ENCODE data around the gene DAPK2.

The DAPK2 gene

DNA sequence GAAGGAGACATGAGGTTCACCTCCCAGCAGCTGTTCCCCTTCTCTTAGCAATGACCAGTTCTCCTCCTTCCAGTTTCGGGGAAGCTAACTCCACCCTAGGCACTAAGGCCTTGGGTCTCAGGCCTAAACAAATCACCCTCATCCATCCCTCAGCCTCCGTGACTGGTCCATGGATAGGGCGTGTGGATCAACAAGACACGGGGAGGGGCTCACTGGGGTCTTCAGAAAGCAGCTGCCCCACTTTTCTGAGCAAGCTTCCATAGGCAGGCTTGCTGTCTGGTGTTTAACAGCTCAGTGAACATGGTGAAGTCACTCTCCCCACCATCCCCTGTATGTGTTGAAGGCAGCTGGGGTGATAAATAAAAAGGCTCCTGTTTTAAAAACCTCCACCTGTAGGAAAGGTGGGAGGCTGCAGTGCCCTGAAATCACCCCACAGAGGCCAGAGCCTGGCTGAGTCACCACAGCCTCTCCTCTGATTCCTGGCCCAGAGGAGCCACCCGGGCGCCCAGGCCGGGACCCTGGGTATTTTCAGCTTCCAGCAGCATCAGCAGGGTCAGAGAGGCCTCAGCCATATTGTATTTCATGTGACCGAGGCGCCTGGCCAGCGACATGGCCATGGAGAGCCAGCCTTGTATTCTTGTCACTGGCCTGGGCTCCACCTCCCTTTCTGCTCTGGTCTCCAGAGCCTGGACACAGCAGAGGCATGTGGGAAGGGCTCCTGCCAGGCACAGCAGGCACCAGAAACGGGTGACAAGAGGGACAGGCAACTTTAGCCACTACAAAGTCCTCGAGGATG lies 152.2 kb downstream of the DAPK2 start:
- DNase-seq (ENCODE audit: low read depth), result no peak

DNA sequence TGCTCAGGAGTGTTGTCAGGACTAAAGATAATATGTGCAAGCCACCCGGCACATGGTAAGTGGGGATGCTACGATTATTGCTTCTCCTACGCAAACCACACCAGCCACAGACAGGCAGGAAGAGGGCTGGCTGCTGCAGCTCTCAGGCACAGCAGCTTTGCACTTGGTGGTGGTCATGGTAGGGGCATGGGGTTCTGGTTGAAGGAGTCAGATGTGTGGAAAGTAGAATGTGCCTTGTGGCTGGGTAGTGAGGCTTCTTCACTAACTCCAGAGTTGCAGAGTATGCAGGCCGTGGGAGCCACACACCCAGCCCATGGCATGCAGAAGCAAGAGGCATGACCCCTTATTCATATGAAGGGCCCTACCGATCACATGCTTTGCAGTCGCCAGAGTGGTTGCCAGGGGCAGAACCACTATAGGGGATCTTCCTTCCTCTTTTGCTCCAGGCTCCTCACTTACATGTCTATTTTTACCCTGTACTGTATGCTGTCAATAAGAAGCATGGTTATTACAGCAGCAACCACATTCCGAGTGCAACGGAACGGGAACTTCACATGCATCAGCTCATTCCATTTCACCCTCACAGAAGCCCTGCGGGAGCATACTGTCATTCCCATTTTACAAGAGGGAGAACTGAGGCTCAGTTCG lies 153.4 kb downstream of the DAPK2 start:
- DNase-seq (ENCODE audit: low read depth), result no peak

DNA sequence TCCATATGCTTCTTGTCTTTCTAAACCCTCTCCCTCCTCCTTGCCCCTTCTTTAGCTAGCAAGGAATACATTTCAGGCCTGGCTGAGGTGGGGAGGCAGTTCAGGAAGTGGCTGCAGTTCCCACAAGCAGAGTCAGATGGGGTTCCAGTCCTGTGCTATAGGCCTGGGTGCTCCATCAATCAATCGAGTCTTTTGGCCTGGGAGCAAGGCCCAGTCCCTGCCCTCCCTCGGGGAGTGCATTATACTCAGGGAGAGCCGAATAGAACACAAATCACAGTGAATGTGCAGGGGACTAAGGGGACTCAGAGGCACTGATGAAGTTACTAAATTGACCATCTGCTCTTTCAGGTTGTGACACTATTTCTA lies 154.5 kb downstream of the DAPK2 start:
- DNase-seq (ENCODE audit: low read depth), result no peak

DNA sequence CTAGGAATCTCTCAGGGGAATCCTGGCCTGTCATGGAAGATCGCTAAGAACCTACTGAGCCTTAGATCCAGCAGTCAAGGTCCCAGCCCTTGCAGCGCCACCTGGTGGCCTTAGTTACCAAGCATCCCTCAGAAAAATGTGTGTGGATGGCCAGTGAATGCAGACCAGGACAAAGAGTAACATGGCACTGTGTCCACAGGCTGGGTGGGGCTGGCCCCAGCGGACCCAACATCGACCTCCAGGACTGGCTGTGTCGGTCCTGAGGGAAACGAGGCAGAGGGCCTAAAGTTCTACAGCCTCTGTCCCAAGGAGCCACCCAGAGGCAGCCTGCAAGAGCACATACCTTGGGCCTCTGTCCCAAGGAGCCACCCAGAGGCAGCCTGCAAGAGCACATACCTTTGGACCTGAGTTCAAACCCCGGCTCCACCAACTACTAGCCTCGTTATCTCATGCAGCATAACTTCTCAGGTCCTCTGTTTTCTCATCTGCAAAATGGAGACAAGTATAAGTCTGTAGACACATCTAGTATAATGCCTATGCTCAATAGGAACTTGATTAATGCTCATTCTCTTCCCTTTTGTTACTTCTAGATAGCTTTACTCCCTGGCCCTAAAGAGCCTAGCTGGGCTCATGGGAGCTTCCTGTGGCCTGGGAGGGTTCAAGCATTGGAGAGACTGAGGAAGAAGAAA lies 155.1 kb downstream of the DAPK2 start:
- DNase-seq (ENCODE audit: low read depth), result peak; percentile 41

DNA sequence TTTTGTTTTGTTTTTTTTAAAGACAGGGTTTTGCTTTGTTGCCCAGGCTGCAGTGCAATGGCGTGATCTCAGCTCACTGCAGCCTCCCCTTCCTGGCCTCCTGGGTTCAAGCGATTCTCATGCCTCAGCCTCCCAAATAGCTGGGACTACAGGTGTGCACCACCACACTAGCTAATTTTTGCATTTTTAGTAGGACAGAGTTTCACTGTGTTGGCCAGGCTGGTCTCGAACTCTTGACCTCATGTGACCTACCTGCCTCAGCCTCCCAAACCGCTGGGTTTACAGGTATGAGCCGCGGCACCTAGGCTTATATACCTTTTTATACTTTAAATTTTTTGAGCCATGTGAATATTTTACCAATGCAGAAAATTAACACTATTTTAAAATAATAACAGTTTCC lies 155.7 kb downstream of the DAPK2 start:
- DNase-seq (ENCODE audit: low read depth), result no peak

DNA sequence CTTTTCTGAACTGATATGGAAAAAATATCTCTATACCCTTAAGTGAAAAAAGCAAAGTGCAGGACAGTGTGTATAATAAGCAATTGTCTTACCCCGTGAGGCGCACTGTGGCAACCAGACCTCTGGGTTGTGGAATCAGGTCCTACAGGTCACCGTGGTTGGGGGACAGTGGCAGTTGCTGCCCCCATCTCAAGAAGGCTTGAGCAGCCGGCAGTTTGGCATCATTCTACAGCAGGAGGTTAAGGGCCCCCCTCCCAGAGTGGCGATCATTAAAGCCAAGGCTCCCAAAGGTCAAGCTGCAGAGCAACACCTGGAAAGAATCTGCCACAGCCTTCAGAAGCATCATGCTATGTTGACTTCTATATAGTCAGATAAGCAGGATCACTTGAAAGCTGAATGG lies 156.5 kb downstream of the DAPK2 start:
- no peak for DNase-seq (ENCODE audit: low read depth)

DNA sequence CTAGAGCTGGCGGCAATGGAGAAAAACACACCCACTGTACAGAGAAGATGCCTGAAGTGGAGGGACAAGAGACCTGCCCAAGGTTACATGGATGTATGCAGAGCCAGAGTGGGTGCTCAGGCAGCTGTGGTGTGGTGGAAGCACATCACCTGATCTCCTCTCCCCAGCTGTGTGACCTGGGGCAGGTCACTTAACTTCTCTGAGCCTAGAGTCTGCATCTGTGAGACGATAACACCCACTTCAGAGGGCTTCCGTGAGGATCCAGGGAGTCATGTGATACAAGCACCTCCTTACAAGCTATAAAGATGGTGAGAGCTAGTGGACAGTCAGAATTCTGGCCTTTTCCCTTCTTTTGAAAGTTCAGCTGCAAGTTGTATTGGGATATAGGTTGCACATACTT lies 157.5 kb downstream of the DAPK2 start:
- DNase-seq (ENCODE audit: low read depth), result no peak

DNA sequence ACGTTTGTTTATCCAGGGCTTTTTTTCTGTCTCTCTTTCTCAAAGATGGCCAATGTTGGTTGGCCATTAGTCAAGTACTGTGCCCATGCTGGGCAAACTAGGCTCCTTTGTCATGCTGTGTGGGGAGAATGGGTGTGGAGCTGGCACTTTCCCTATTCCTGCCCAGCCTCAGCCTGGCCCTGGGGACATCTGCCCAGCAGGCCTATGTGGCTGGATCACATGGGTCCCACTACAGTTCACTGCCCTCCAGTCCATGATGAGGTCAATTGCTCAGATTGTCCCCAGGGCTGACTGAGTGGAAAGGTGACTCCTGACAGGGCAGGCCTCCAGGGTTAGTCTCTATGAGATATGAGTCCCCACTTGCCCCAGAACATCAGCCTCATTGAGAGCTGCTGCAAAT lies 158.1 kb downstream of the DAPK2 start:
- DNase-seq (ENCODE audit: low read depth), result no peak

DNA sequence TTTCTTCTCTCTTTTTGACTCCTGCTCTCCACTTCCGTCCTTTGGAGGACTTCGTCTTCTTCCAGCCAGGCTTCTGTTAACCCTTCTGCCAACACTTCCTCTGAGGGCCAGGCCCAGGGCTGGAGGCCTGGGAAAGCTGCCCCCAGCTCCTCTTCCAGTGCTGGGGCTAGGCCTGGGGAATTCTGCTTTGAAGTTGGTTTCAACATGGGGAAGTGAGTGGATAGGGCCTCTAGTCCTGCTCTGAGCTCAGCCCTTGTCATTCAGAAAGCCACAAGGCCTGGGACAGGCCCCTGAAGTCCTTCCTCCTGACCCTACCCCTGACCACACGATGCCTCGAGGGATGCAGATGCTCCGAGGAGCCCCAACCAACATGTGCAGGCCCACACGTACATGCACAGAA lies 158.7 kb downstream of the DAPK2 start:
- DNase-seq (ENCODE audit: low read depth), result no peak

DNA sequence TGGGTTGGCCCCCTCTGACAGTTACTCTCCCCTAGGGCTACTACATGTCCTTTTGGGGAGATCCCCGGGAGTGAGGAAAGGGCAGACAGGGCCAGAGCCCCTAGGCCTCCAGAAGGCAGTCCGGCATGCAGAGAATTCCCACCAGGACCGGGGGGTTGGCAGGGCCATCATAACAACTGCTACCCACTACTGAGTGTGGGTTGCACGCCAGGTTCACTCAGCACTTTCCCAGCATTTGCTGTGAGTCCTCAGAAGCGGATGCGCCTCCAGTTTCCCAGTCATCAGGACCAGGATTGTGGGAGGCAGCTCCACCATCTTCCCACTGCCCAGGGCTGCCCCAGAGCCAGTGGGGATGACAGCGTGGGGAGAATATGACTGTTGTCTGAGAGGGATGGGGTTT lies 161.3 kb downstream of the DAPK2 start:
- no peak for DNase-seq (ENCODE audit: low read depth)

DNA sequence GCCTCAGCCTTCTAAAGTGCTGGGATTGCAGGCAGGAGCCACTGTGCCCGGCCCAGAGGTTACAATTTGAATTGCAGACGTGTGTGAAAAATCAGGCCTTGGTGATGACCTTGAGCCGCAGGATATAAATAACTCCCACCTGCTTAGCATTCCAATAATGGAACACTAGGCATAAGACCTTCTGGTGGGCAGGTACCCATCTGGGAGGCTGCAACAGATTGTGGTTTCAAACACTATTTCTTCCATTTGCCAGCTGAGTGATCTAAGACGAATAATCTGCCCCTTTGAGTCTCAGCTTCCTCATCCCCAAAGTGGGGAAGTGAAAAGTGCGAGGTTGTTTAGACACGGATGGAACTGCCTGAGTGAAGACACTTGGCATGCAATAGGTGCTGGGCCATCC lies 164.9 kb downstream of the DAPK2 start:
- no peak for DNase-seq (ENCODE audit: low read depth)

DNA sequence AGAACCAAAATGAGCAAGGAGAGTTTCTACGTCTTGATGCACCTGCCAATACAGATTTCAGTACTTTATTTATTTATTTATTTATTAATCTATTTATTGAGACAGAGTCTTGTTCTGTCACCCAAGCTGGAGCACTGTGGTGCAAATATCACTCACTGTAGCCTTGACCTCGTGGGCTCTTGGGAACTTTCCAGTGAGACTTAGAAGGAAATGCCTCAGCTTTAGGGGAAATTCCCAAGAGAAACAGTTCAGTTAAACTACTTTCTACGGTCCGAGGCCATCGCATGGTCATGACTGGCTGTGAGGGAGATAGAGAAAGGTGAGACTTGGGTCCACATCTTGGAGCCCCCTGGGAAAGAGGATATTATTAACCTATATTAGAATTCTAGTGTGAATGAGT lies 165.5 kb downstream of the DAPK2 start:
- no peak for DNase-seq (ENCODE audit: low read depth)

DNA sequence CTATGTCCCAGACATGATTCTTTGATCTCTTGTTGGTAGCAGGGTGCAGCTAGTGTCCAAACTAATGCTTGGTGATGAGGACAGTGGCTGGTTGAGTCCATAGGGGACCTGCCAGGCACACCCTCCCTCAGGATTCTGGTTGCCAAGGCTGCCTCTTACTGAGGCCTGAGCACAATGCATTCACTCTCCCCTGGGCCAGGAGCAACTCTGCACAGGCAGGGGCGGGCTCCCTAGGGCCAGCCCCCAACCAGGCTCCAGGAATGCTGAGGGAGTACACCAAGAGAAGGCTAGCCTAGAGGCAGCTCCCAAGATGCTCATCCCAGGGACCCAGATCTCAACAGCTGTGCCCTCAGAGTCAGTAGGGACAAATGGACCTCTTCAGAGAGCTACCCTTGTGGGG lies 166.3 kb downstream of the DAPK2 start:
- no peak for DNase-seq (ENCODE audit: low read depth)

DNA sequence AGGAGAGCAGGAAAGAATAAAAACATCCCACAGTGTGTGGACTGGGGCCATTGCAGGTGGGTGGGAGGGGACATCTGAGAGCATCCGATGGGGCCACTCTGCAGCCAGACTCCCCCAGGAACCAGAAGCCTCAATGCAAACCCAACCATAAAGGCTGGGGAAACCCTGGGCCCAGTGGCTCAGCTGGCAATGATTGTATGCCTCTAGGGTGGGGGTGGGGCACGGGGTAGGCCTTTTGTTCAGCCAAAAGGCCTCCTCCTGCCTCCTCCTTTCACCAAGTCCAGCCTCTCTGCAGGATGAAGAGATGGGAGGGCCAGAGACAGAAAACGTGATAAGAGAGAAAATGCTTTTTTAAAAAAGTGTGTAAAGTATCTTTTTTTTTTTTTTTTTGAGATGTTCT lies 167.1 kb downstream of the DAPK2 start:
- no peak for DNase-seq (ENCODE audit: low read depth)

DNA sequence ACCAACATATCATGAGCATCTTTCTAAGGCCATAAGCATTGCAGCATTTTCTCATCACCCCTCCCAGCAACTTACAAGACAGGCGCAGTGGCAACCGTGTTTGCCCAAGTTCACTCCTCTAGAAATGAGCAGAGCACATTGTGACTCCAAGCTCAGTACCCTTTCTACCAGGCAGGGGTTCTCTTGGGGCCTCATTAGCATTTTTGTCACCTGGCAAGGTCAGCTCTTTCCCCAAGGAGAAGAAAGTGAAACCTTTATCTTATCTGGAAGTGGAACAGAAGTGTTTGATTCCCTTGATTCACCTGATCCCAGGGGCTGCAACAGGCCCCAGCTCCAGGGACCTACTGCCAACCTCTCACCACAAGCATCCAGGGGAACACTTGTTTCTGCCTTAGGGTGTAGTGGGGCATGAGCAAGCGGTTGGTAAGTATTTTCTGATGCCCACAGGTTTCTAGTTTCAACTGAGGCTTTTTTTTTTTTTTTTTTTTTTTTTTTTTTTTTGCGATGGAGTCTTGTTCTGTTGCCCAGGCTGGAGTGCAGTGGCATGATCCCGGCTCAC lies 168.5 kb downstream of the DAPK2 start:
- no peak for DNase-seq (ENCODE audit: low read depth)

DNA sequence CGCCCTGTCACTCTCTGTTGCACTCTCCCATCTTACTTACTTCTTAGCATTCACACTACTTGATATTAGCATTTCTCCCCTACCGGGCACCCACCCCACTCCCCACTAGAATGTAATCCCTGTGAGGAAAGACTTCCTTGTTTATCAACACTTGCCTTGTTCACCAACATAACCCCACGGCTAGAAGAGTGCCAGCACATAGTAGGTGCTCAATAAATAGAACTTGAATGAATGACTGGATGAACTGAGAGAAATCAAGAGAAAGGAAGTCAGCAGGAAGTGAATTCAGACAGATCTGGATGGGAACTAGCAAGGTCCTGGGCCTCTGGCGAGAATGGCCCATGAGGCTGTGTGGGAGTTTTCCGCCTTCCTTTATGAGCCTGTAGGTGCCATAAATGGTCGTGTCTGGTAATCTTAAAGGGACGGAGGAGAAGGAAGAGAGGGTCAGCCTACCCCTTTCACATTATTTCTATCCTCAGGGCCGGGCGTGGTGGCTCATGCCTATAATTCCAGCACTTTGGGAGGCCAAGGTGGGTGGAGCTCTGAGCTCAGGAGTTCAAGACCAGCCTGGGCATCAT lies 170.1 kb downstream of the DAPK2 start:
- no peak for DNase-seq (ENCODE audit: low read depth)

DNA sequence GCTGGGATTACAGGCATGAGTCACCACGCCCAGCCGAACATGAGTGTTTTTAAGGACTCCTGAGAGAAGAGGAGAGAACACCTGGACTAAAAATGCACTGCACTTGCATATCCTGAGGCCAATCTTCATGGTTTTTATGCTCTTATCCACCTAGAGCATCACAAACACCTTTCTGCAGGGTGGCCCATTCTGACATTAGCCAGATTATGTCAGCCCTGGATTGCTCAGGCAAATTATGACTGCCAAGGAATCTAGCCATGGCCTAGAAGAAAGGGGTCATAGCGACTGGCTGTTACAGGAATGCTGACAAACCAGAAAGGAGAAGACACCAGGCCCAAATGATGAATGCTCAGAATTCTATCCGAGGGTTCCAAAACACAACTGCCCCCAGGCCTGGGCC lies 171.7 kb downstream of the DAPK2 start:
- DNase-seq (ENCODE audit: low read depth), result no peak

DNA sequence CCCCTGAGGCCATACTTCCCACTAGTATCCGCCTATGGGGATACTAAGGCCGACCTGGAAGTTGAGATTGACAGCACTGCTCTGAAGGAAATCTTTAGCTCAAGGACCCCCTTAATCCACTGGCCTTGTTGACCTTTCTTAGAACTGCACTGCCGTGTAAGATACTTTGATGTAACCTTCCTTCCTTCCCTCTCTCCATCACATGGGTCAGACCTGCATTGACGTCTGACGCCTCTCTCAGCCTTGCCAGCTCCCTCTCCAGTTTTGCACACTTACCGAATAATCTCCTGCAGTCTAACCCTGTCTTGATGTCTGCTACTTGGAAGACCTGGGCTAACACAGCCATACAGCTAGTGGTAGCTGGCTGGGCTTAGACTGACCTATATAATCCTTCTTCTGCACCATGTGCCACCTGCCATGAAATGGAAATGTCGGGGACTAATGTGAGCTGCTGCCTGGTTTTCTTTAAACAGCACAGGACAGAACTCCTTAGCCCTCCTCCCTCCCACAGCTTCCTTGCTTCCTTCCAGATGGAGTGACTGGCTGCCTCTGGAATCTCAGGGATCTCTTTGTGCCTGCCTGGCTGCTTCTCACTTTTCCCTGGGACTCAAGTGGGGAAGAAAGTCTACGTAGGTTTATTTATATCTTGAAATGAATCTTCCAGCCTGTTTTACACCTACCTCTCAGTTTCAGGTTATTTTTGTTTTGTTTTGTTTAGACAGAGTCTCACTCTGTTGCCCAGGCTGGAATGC lies 173.3 kb downstream of the DAPK2 start:
- no peak for DNase-seq (ENCODE audit: low read depth)

DNA sequence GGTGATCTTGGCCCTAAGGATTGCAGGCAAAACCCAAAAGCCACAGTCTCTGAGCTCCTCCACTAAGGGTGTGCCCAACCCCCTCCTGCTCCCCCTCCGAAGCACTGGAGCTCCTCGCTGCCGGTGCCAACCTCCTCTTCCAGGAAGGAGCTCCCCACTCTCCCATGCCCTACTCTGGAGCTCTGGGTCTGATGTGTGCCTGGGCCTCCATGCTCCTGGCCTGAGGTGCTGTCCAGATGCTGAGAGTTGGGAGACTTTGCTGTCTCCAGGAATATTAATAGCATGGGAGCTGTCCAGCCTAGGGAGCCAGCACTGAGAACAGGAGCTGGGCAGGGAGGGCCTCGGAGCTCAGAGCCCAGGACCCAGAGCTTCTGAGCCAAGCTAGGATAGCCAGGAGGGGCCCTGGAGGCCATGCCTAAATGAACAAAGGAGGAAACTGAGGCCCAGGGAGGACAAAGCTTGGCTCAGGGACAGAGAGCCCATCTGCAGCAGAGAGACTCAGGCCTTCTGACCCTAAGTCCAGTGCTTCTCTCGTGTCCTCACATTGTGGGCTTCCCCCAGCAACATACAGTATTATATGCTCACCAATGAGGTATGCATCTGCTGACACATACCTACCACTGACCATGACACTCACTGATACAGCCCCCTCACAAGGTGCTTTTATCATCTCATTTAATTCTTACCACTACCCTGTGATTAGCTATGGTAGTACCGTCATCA lies 175.6 kb downstream of the DAPK2 start:
- DNase-seq (ENCODE audit: low read depth), result peak; percentile 79

DNA sequence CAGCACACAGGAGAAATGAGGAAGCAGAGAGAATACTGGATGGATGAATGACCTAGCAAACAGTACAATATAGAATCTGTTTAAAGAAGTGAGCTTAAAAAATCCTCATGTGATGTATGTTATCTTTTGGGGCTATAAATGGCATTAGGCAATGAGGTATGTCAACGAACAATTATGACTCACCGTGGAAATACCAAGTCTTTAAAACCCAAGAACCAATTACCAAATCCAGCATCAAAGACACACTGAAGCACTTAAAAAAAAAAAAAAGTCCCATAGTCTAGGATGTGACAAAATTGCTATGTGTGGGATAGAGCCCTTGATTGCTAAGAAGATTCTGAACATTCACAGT lies 176.3 kb downstream of the DAPK2 start:
- DNase-seq (ENCODE audit: low read depth), result no peak

DNA sequence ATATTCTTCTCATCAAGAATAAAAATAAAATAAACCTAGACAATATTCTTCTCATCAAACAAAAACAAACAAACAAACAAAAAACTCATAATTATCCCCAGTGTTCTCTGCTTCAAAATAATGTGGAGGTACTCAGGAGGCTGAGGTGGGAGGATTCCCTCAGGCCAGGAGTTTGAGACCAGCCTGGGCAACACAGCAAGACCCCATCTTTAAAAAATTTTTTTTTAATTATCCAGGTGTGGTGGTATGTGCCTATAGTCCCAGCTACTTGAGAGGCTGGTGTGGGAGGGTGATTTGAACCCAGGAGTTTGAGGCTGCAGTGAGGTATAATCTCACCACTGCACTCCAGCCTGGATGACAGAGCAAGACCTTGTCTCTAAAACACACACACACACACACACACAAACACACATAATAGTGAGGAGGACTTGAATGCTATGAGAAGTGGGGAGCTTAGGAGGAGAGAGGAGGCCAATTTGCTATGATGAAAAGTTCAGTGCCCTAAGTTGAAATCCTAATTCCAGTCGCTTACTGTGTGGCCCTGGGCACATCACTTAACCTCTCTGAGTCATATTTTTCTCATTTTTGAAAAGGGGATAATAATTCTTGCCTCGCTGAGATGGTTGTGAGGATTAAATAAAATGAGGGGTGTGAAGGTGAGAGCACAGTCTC lies 176.8 kb downstream of the DAPK2 start:
- no peak for DNase-seq (ENCODE audit: low read depth)
